HG02970 (cell line): ENCODE results near the gene ADAMTS4.

ENCODE experiments used
- ATAC-seq: cut with Tn5 transposase; IDR thresholded peaks from one replicate; pipeline ENCODE4 v1.9.1; 2021; ENCODE audit warnings: mild to moderate bottlenecking, moderate library complexity, moderate number of reproducible peaks; ENCODE audit not compliant: unreplicated experiment, low FRiP score

Gene ADAMTS4

DNA sequence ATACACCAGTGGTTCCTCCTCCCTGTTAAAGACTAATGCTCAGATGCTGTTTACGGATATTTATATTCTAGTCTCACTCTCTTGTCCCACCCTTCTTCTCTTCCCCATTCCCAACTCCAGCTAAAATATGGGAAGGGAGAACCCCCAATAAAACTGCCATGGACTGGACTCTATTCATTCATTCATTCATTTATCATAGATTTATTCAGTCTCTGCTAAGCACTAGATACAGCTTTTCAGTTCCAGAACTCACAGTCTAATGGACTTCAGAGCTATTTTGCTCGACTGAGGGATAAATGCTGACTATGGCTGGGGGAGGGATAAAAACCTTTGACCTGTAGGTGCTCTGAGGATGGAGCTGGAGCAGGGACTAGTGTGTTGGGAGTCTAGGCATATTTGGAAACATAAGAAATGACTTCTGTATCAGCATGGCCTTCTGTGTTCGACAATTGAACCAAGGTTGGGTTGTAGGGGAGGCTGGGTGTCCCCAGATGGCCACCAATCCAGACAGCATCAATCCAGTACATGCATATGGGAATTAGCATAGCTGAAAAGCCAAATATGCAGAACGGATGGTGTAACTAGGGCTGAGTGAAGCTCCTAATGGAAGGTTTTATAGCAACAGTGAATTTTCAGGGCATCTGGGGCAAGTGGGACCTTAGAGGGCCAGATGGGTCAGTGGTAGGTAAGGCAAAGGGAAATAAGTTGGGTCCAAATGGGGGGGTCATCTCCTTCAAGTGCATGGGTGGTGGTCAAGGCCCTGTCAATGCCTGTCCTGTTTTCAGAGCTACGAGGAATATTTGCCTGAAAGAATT, 20.4 kb upstream of the ADAMTS4 start:
- no peak for ATAC-seq

- ATAC-seq = no peak
Measured at GRCh38 chr1:161218301-161219077, 19.6 kb upstream of the ADAMTS4 start.

- peak; percentile 9 for ATAC-seq
Measured at GRCh38 chr1:161217831-161218230, 19.0 kb upstream of the ADAMTS4 start.

DNA sequence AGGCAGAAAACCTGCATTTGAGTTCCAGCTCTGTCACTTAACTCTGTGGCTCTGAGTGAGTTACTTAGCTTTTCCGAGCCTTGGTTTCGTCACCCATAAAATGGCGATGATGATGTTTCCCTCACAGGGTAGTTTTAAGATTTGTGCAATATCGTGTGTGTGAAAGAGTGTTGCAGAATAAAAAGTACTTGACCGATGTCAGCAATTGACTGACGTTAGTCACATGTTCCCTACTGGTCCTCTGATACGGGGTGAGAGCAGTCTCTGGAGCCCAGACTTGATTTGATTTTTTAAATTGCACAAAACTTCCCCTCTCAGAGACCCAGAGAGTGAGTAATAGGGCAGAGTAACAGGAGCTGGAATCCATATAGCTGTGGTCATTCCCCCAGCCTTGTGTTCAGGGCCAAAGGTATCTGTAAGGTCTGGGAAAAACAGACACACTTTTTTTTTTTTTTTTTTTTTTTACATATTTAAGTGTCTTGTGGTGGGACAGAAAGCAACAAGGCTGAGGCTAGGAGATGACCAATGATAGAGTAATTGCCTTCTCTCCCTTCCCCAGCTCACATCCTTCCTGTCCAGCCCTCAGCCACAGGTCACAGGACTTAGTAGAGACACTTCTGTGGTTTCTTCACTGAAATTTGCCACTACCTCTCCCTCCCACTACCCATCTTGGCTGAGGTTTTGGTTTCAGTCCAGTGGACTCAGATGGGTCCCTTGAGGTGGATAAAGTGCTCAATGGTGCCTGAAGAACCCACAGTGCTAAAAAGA, 18.3 kb upstream of the ADAMTS4 start:
- ATAC-seq = peak; percentile 59

GRCh38 chr1:161215076-161215475, 16.2 kb upstream of the ADAMTS4 start, which contains the start of gene FCER1G:
Gene FCER1G, plus strand, starts transcription at chr1:161215295. Its CDS starts 27 bp downstream, at chr1:161215322.
- no peak for ATAC-seq

DNA sequence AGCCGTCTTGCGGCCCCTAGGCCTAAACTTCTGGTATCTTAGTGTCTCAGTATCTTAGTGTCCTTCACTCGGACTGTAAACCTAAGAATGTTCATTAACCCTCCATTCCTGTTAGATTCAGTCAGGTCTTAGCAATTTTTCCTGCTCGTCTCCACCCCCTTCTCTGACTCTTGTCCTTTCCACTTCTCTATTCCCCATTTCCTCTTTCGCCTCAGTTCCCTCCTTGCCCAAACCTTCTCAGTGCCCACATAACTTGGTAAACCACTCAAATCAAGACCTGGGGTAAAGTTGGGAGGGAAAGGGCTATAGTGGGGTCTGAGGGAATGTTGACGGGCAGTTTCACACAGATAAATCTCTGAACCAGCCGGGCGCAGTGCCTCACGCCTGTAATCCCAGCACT, 15.5 kb upstream of the ADAMTS4 start:
- ATAC-seq = no peak

DNA sequence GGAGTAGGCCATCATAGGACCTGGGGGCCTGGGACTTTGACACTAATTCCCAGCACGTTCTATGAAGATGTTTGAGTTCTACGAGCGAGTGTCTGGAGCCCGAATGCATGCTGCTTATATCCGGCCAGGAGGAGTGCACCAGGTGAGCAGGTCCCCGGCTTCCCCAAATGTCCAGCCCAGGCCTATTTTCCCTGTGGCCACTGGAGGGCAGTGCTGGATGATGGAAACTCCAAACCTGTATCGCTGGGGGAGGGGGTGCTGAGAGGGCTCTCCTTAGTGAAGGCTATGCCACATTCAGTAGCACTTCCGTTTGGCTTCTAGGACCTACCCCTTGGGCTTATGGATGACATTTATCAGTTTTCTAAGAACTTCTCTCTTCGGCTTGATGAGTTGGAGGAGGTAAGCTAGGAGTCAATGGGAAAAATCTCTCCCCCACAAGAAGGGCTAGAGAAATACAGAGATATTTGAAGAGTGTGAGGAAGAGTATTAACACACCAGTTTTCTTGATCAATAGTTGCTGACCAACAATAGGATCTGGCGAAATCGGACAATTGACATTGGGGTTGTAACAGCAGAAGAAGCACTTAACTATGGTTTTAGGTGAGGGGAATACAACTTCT, 11.0 kb upstream of the ADAMTS4 start:
- ATAC-seq = no peak

GRCh38 chr1:161207173-161207572, 8.3 kb upstream of the ADAMTS4 start:
- no peak for ATAC-seq

- no peak for ATAC-seq
Measured at GRCh38 chr1:161206411-161207140, 7.7 kb upstream of the ADAMTS4 start.

GRCh38 chr1:161201836-161202712, 3.2 kb upstream of the ADAMTS4 start, which contains the start of gene NDUFS2:
Gene NDUFS2, plus strand, starts transcription at chr1:161202367. Its CDS starts 19 bp downstream, at chr1:161202386.
- peak; percentile 92 for ATAC-seq

DNA sequence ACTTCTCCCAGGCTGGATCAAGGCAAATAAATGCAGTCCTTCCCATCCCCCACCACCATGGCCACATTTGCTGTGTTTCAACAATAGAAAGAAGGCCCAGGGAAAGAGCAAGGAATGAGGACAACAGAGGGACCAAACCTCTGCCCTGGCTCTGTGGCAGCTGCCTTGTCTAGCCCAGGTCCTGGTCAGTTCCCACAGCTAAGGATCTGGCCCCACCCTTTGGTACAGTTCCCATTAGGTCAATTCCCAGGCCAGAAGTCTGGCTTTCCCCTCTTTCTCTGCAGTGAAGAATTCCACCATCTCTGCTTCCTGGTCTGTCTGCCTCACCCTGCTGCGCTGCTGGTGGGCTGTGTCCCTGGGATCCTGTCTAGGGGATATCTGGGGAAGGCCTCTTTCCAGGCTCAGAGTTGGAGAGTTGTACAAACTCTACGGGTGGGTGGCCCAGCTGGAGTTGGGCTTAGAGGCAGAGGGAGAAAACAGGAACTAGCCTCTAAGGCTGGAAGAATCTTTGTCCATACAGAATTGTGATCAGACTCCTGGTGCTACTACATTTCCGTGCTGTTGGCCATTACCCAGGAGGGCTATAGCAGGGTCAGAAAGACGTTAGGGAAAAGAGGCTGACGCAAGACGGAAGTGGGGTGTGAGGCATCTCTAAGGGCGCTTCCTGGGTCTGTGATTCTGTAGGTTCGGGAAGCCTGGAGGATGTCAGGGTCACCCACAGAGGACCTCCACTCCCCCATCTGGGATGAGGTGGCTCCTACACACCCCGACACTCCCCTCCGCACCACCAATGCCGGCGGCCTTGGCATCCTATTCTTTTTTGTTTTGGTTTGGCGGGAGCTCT, 2.4 kb upstream of the ADAMTS4 start:
- ATAC-seq = no peak

- ATAC-seq = no peak
Measured at GRCh38 chr1:161200421-161200991, 1.7 kb upstream of the ADAMTS4 start.

DNA sequence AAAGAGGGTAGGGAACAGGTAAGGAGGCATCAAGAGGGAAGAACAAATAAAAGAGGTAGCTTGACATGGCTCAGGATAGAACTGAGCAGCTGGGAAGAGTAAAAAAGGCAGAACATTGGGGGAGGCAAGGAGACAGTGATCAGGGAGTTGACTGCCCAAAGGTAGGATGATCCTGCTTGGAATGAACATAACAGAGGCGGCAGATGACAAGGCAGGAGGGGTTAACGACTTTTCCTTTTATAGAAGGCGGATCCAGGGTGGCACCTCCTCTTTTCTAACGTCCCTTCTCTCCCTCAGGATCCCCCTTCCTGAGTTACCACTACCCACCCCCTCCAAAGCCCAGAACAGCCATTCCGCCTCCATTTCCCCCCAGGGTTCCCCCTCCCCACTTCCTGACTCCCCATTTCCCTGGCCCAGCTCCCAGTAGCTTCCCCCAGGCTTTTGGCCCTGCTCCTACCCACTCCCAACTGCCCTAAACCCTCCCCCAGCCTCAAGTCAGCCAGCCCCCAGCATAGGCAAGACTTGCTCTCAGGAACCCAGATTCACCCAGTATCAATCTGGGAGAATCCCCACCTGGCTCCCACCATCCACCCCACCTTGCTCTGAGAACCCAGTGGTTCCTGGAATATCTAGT, 769 bp upstream of the ADAMTS4 start:
- no peak for ATAC-seq

DNA sequence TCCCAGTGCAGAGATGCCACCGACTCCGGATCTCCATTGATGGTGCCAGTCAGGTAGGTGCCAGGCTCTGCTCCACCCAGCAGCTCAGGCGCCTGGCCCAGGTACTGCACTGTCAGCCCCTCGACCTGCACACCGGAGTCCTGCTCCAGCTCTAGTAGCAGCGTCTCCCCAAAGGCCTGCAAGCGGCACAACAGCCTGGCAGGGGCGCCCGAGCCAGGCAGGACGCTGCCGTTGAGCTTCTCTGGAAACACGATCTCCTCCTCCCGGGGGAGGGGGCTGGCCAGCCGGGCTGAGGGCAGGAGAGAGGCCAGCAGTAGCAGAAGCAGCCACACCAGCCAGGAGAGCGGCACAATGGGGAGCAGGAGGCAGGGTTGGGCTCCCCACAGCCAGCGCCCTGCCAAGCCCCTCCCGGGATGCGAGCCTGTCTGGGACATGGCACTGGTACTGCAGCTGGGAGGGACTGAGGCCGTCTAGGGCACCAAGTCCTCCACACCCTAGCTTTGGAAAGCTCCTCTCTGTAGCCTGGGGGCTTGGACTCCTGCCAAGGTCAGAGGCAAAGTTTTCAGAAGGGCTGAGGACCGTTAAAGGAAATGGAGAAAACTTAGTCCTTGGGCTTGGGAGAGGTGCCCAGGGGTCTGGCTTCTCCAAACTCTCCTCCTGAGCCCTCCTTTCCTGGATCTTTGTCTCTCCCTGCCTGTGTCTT, 509 bp downstream of the ADAMTS4 start:
- no peak for ATAC-seq

DNA sequence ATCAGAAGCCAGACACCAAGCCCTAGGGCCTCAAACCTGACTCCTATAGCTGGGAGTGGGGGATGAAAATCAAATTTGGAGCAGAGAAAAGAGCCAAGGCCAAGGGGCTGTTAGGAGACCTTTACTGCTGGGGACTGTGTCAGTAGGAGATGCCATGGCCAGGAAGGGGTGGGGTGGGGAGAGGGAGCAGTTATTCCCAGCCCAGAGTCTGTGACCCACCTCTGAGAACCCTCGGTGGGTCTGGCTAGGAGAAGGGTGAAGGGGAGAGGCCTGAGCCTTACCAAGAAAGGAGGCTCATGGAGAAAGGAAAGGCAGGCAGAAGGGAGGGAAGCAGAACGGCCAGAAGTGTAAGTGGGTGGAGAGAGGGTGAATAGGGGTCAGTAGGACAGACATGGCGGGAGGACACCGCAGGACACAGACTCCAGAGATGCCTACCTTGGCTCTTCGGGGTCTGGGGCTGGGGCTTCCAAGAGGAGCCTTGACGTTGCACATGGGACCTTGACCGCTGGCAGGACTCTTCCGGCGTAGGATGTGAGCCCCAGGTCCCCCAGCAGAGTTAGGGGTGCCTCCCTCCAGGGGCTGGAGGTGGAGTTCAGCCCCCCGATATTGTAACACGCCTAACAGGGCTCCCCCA, 1.2 kb downstream of the ADAMTS4 start:
- ATAC-seq = no peak
